ENCODE data around the gene NPS.

Gene NPS

DNA sequence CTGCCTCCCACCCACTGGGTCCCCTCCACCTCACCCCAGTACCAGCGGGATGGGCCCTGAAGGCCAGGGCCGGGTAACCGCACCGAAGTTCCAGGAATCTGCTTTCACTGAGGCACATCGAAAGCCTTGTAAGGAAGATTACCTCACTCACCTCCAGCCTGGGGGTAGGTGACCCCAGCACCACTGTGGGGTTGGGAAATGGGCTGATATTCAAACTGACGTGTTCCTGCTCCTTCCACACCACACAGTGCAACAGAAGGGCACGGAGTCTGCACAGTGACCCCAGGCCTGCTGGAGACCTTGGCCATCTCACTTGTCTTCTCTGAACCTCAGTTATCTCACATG lies 29.8 kb downstream of the NPS start (continued):
- no peak for TF ChIP-seq TCF4 (CRISPR knock-in tag; IDR thresholded peaks at IDR 0.05; ENCODE audit: borderline replicate concordance)
- TF ChIP-seq, protein P1, sequence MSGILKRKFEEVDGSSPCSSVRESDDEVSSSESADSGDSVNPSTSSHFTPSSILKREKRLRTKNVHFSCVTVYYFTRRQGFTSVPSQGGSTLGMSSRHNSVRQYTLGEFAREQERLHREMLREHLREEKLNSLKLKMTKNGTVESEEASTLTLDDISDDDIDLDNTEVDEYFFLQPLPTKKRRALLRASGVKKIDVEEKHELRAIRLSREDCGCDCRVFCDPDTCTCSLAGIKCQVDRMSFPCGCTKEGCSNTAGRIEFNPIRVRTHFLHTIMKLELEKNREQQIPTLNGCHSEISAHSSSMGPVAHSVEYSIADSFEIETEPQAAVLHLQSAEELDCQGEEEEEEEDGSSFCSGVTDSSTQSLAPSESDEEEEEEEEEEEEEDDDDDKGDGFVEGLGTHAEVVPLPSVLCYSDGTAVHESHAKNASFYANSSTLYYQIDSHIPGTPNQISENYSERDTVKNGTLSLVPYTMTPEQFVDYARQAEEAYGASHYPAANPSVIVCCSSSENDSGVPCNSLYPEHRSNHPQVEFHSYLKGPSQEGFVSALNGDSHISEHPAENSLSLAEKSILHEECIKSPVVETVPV (CRISPR knock-in tag; IDR thresholded peaks at IDR 0.05): no peak

DNA sequence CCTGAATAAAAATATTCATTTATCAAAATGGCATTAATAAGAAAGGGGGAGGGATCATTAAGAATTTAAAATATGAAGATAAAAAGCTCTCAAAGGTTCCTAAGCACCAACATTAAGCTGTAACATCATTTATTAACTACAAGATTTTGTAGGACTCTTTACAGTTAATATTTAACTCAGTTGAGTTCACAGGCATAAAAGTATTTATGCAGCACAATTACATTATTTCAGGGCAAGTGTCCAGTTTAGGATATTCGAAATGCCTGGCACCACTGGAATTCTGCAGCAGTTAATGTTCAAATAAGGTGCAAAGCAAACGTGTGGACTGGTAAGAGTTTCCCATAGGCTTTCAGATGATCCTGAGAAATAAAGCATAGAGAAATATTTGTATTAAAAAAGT lies 30.5 kb downstream of the NPS start:
- no peak for ATAC-seq
- TF ChIP-seq, protein P2, sequence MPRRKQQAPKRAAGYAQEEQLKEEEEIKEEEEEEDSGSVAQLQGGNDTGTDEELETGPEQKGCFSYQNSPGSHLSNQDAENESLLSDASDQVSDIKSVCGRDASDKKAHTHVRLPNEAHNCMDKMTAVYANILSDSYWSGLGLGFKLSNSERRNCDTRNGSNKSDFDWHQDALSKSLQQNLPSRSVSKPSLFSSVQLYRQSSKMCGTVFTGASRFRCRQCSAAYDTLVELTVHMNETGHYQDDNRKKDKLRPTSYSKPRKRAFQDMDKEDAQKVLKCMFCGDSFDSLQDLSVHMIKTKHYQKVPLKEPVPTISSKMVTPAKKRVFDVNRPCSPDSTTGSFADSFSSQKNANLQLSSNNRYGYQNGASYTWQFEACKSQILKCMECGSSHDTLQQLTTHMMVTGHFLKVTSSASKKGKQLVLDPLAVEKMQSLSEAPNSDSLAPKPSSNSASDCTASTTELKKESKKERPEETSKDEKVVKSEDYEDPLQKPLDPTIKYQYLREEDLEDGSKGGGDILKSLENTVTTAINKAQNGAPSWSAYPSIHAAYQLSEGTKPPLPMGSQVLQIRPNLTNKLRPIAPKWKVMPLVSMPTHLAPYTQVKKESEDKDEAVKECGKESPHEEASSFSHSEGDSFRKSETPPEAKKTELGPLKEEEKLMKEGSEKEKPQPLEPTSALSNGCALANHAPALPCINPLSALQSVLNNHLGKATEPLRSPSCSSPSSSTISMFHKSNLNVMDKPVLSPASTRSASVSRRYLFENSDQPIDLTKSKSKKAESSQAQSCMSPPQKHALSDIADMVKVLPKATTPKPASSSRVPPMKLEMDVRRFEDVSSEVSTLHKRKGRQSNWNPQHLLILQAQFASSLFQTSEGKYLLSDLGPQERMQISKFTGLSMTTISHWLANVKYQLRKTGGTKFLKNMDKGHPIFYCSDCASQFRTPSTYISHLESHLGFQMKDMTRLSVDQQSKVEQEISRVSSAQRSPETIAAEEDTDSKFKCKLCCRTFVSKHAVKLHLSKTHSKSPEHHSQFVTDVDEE (CRISPR knock-in tag; IDR thresholded peaks at IDR 0.05): no peak
- TF ChIP-seq TOX (CRISPR knock-in tag; IDR thresholded peaks at IDR 0.05; ENCODE audit: borderline replicate concordance) (no peak), ESRRG (CRISPR knock-in tag; IDR thresholded peaks at IDR 0.05) (no peak), ZNF8 (CRISPR knock-in tag; IDR thresholded peaks at IDR 0.05) (no peak)

DNA sequence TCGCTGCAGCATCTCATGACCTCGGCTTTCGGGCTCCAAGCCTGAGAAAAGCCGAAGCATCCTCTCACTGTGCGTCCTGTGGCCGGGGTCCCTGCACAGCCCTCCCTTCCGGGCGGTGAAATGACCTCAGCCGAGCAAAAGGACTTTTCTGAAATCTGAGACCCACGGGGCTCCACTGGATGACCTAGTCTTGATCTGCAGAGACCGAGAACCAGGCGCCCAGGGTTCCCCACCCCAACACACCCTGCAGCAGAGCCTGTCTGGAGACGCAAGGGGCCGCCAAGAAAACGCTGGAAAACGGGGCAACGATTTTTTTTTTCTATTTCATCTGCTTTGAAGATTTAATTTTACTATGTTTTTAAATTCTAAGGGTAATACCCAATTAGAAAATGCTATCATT lies 31.7 kb downstream of the NPS start:
- TF ChIP-seq BACH2 (CRISPR knock-in tag; IDR thresholded peaks at IDR 0.05; ENCODE audit: borderline replicate concordance) (no peak), SNAI2 (CRISPR knock-in tag; IDR thresholded peaks at IDR 0.05) (no peak), TCF4 (CRISPR knock-in tag; IDR thresholded peaks at IDR 0.05; ENCODE audit: borderline replicate concordance) (no peak), ESRRG (CRISPR knock-in tag; IDR thresholded peaks at IDR 0.05) (no peak), PPARA (CRISPR knock-in tag; IDR thresholded peaks at IDR 0.05; ENCODE audit: borderline replicate concordance) (no peak), RARB (CRISPR knock-in tag; IDR thresholded peaks at IDR 0.05) (no peak), ZFP3 (CRISPR knock-in tag; IDR thresholded peaks at IDR 0.05) (no peak), ARNTL (CRISPR knock-in tag; IDR thresholded peaks at IDR 0.05; ENCODE audit: borderline replicate concordance, low read depth) (no peak), ZNF70 (CRISPR knock-in tag; IDR thresholded peaks at IDR 0.05) (no peak)
- TF ChIP-seq, protein P2 (CRISPR knock-in tag; IDR thresholded peaks at IDR 0.05): no peak
- TF ChIP-seq, protein P3, sequence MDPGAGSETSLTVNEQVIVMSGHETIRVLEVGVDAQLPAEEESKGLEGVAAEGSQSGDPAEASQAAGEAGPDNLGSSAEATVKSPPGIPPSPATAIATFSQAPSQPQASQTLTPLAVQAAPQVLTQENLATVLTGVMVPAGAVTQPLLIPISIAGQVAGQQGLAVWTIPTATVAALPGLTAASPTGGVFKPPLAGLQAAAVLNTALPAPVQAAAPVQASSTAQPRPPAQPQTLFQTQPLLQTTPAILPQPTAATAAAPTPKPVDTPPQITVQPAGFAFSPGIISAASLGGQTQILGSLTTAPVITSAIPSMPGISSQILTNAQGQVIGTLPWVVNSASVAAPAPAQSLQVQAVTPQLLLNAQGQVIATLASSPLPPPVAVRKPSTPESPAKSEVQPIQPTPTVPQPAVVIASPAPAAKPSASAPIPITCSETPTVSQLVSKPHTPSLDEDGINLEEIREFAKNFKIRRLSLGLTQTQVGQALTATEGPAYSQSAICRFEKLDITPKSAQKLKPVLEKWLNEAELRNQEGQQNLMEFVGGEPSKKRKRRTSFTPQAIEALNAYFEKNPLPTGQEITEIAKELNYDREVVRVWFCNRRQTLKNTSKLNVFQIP (CRISPR knock-in tag; IDR thresholded peaks at IDR 0.05; ENCODE audit: borderline replicate concordance, low read depth): no peak

DNA sequence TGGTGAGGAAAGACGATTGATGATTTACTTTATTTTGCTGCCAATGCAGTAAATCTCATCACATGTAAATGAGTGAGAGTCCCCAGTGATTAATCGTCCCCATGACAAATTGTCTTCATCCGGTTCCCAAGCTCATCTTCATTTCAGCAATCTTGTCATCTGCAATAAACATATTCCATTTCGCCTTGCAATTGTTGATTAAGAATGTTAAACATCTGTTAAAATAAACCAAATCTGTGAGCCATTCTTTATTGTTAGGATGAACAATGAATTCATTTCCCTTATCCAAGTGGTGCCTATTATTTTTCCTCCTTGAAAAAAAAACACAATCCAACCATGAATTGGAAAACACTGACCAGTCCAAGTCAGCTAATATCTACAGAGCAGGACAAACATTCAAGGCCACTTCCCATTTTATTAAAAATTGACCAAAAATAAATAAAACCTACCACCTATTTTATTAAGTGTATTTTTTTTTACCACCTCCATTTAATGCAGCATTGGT lies 36.5 kb downstream of the NPS start:
- ATAC-seq: no peak
- TF ChIP-seq RARB (CRISPR knock-in tag; IDR thresholded peaks at IDR 0.05) (no peak), ZNF70 (CRISPR knock-in tag; IDR thresholded peaks at IDR 0.05) (no peak), ZFP3 (CRISPR knock-in tag; IDR thresholded peaks at IDR 0.05) (no peak), ZNF8 (CRISPR knock-in tag; IDR thresholded peaks at IDR 0.05) (no peak), ISL1 (CRISPR knock-in tag; IDR thresholded peaks at IDR 0.05) (no peak), ARNTL (CRISPR knock-in tag; IDR thresholded peaks at IDR 0.05; ENCODE audit: borderline replicate concordance, low read depth) (no peak), ZNF565 (CRISPR knock-in tag; conservative IDR thresholded peaks at IDR 0.05; ENCODE audit: low read depth) (no peak), PPARA (CRISPR knock-in tag; IDR thresholded peaks at IDR 0.05; ENCODE audit: borderline replicate concordance) (no peak), BACH2 (CRISPR knock-in tag; IDR thresholded peaks at IDR 0.05; ENCODE audit: borderline replicate concordance) (no peak), SNAI2 (CRISPR knock-in tag; IDR thresholded peaks at IDR 0.05) (no peak)
- TF ChIP-seq, protein P3 (CRISPR knock-in tag; IDR thresholded peaks at IDR 0.05; ENCODE audit: borderline replicate concordance, low read depth): no peak
- TF ChIP-seq, protein P4, sequence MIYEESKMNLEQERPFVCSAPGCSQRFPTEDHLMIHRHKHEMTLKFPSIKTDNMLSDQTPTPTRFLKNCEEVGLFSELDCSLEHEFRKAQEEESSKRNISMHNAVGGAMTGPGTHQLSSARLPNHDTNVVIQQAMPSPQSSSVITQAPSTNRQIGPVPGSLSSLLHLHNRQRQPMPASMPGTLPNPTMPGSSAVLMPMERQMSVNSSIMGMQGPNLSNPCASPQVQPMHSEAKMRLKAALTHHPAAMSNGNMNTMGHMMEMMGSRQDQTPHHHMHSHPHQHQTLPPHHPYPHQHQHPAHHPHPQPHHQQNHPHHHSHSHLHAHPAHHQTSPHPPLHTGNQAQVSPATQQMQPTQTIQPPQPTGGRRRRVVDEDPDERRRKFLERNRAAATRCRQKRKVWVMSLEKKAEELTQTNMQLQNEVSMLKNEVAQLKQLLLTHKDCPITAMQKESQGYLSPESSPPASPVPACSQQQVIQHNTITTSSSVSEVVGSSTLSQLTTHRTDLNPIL (CRISPR knock-in tag; IDR thresholded peaks at IDR 0.05; ENCODE audit: low read depth): no peak
- TF ChIP-seq, protein P1 (CRISPR knock-in tag; IDR thresholded peaks at IDR 0.05): no peak
- TF ChIP-seq, protein P2 (CRISPR knock-in tag; IDR thresholded peaks at IDR 0.05): no peak

More for the DNA sequence above, 31.7 kb downstream of the NPS start:
- no peak for ATAC-seq
